Omental fat pad (tissue), 4 donors: ENCODE data around the gene DNAJC6. TPM values are rescaled to one million over a fixed set of nuclear protein-coding genes. Genes with fewer than 3 reads are reported as not detected.

Source experiments
- ATAC-seq: fragments of 150-250 bp; one replicate; pipeline ENCODE4 v1.9.1; 2016; ENCODE audit warnings: mild to moderate bottlenecking, moderate library complexity; ENCODE audit not compliant: low FRiP score
- DNase-seq: peaks from one replicate; pipeline ENCODE4 v3.0.0-alpha.2; 2019; ENCODE audit warnings: low spot score
- total RNA-seq, 4 donors: library from RNA; depleted of rRNA; stranded (reverse); fragments of >200 nt; gene quantifications; one replicate each; pipeline ENCODE4 v1.1.0, GENCODE V29; 2016
- TF ChIP-seq, protein P1 (sequence below), 3 donors: fragments of 450-650 bp; IDR thresholded peaks; one replicate each; pipeline ENCODE4 v1.5.1; 2016 to 2017; ENCODE audit warnings: antibody characterized with exemption in 3 of 3, mild to moderate bottlenecking in 3 of 3, moderate library complexity in 2 of 3

Gene DNAJC6
- total RNA-seq, 4 donors from 2014 or later = 1.9 to 5.1 (median 3.6) TPM

DNA sequence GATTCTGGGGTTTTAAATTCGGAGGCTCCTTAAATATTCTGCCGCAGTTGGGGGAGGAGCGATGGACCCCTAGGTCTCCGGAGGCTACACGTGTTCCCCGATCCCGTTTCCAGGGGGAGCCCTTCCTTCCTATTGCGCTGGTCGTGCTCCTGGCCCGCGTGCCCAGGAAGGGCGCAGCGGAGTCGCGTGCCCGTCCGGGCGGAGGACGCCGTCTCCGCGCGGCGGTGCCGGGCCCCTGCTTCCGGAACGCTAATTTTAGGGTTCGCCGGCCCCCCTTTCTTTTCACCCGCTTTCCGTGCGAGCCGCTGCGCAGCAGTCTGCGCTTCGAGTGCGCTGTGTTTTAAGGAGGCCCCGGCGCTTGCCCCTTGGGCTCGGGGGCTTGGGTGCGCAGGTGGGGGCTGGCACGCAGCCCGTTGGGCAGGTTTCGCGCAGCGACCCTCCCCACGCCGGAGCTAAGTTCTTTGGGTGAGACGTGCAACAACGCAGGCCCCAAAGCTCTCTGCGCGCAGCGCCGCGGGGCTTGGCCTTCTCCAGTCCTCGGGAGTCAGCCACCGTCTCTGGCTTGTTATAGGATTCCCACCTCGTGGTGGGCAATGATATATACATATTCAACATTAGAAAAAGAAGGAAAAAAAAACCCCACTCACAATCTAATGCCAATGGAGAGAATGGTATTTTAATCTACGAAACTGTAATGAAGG, 43.5 kb upstream of the DNAJC6 start:
- DNase-seq (no peak), ATAC-seq (peak; percentile 62)
- TF ChIP-seq, protein P1, sequence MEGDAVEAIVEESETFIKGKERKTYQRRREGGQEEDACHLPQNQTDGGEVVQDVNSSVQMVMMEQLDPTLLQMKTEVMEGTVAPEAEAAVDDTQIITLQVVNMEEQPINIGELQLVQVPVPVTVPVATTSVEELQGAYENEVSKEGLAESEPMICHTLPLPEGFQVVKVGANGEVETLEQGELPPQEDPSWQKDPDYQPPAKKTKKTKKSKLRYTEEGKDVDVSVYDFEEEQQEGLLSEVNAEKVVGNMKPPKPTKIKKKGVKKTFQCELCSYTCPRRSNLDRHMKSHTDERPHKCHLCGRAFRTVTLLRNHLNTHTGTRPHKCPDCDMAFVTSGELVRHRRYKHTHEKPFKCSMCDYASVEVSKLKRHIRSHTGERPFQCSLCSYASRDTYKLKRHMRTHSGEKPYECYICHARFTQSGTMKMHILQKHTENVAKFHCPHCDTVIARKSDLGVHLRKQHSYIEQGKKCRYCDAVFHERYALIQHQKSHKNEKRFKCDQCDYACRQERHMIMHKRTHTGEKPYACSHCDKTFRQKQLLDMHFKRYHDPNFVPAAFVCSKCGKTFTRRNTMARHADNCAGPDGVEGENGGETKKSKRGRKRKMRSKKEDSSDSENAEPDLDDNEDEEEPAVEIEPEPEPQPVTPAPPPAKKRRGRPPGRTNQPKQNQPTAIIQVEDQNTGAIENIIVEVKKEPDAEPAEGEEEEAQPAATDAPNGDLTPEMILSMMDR (IDR thresholded peaks at IDR 0.05) = no peak

DNA sequence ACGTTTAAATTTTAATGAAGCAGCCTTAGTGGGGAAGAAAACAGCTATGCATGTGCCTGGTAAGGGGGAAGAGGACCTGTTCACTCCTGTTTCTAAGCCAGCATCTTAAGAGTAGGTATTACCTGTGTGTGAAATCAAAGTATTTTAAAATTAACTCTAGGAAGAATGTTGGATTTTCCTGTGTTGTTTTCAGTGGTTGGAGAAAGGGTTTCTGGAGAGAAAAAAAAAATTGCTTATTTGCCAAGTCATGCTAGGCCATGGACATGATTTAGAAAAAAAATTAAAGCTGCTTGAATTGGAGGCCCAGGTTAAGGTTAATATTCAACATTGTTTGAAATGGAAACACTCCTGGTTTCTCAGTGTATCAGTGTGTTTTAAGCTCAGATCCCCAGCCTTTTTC, 42.9 kb upstream of the DNAJC6 start:
- TF ChIP-seq, protein P1 (IDR thresholded peaks at IDR 0.05) = no peak
- no peak for ATAC-seq
- no peak for DNase-seq

DNA sequence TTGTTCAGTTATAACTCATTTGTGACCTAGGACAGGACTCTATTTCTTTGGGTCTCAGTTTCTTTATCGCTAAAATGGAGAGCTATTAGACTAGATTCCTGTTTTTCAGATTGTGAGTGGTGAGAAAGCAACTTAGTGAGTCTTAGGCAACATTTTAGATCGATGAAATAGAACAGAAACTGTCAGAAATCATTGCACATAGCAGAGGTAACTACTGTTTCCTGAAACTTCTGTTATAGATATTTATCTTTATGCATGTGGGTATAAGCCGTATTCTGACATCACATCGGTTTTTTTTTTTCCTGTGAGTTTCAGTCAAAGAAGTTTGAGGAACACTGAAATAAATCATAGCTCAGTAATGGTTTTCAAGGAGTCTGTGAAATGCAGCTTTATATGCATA, 42.1 kb upstream of the DNAJC6 start:
- TF ChIP-seq, protein P1 (IDR thresholded peaks at IDR 0.05) = no peak
- no peak for ATAC-seq
- no peak for DNase-seq

DNA sequence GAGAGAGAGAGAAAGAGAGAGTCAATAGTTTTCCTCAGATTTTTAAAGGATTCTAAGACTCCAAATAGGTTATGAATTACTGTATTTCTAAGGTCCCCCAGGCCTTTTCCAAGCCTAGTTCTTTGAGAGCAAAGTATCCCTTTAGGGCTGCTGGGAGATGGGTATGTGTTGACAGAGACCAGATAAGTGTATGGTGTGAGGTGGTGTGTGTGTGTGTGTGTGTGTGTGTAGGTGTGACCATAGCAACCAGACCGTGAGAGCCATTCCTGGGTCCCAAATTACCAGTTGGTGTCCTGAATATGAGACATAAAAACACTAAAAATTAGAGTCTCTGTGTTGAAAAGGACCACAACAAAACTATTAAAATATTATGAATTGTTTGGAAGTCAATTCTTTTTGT, 41.7 kb upstream of the DNAJC6 start:
- TF ChIP-seq, protein P1 (IDR thresholded peaks at IDR 0.05) = no peak
- DNase-seq (no peak), ATAC-seq (no peak)

DNA sequence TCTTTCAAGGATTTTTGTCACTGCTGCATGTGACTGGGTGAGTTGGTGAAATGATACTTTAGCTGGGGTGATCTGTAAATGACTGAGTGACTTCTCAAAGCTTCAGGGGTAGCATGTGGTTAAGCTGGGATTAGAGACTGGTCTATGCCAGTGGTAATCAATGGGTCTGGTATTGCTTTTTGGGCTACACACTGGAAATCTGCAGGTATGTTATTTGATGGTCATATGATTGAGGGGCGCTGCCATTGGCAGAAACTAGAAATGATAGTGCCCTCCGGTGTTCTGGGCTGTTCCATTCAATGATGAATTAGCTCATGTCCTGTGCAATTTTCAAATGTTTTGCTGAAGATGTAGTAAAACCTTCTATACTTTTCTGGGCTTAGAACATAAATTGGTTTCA, 39.7 kb upstream of the DNAJC6 start:
- DNase-seq = no peak
- TF ChIP-seq, protein P1 (IDR thresholded peaks at IDR 0.05) = no peak
- no peak for ATAC-seq

DNA sequence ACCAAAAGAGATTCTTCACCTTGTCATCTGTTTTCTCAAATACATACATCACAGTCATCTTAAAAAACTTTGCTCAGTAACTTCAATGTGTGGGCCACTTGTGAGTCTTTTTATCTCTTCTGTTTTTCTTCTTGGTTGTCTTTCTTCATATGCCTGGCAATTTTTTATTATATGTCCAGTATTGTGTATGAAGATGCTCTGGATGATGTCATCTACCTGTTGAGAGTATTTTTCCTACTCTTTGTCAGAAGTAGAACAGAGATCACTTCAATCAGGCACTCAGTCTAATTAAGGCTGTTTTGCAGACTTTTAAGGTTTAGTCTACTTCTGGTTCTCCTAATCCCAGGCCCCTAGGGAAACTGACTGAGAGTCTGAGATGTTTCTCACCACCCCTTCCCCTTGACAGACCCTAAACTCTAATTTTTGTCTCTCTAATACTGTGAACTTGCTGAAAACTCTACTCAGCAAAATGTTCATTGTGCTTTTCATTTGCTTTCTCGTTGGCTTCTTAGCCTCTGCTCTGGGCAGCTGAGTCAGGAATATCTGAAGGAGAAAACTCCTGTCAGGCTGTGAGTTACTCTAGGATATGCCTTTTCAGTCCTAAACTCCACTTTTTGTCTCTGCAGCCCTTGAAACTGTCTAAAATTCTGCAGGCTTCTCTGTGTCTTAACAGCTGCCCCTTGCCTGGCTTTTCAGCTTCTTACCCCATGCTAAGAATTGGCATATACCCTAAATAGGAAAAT, 33.0 kb upstream of the DNAJC6 start:
- ATAC-seq = no peak
- TF ChIP-seq, protein P1 (IDR thresholded peaks at IDR 0.05) = no peak
- no peak for DNase-seq
